Activated CD4-positive, alpha-beta memory T cell treated with anti-CD3 and anti-CD28 coated beads for 36 hours (primary cell): ENCODE results near the gene S100B. TPM values are rescaled to one million over a fixed set of nuclear protein-coding genes. Genes with fewer than 3 reads are reported as not detected.
"Not testable (repeated sequence)": the region's sequence is repeated elsewhere in the genome, so short reads cannot be mapped to it uniquely, and the experiment has no call there.

ENCODE experiments used
- CTCF ChIA-PET: fragments of 350-600 bp; sonication (Branson Sonifier 250); formaldehyde crosslinking; loops from one replicate; lab custom pipeline; 2021; ENCODE audit warnings: antibody characterized with exemption, inconsistent platforms; lab: Charles Lee
- POLR2A ChIA-PET: fragments of 350-600 bp; sonication (Branson Sonifier 250); formaldehyde crosslinking; loops from one replicate; lab custom pipeline; 2021; ENCODE audit warnings: antibody characterized with exemption; lab: Charles Lee
- DNase-seq: peaks from one replicate; pipeline ENCODE4 v3.0.0-alpha.2; 2020
- H3K27ac Mint-ChIP-seq: one replicate; pipeline ENCODE4 v1.8.0; 2021; ENCODE audit warnings: mixed read lengths
- H3K27me3 Mint-ChIP-seq: one replicate; pipeline ENCODE4 v1.8.0; 2021; ENCODE audit warnings: mixed read lengths
- H3K36me3 Mint-ChIP-seq: one replicate; pipeline ENCODE4 v1.8.0; 2021; ENCODE audit warnings: mixed read lengths
- H3K4me1 Mint-ChIP-seq: one replicate; pipeline ENCODE4 v1.8.0; 2021; ENCODE audit warnings: low read depth, mixed read lengths
- H3K4me3 Mint-ChIP-seq: one replicate; pipeline ENCODE4 v1.8.0; 2021; ENCODE audit warnings: mild to moderate bottlenecking, mixed read lengths
- H3K9me3 Mint-ChIP-seq: one replicate; pipeline ENCODE4 v1.8.0; 2021; ENCODE audit warnings: mixed read lengths
- intact Hi-C: fragments of 100-400 bp; cut with micrococcal nuclease; formaldehyde crosslinking; loops from one replicate; pipeline ENCODE4 v1.15.1; 2023
- total RNA-seq, 2 experiments: library from RNA; stranded (reverse); gene quantifications; one replicate each; pipeline ENCODE4 v1.2.3, GENCODE V29; 2021

Gene S100B
- total RNA-seq, 2 experiments from 2014 or later, result not detected

GRCh38 chr21:46637952-46638746 is 33.3 kb upstream of the S100B start:
- Mint-ChIP-seq H3K9me3 (no peaks in the 10 kb centered on the region), H3K4me1 (peaks cover 59% of the 10 kb centered on the region), H3K27me3 (no peaks in the 10 kb centered on the region), H3K4me3 (peak overlapping the region; percentile 65), H3K27ac (peak overlapping the region; percentile 86), H3K36me3 (peaks cover 23% of the 10 kb centered on the region)
- intact Hi-C loops, result no loop called here
- no peak for DNase-seq
- ChIA-PET POLR2A (interaction anchor here (1.0 to 2.0 kb wide), 2 partner anchors 12 to 86 kb away, joined by 3 to 5 read pairs; no protein-coding TSS in a partner anchor), CTCF (interaction anchor here (0.9 to 1.8 kb wide), 6 partner anchors 9 to 107 kb away, joined by 3 to 8 read pairs (median 5); no protein-coding TSS in a partner anchor)

DNA sequence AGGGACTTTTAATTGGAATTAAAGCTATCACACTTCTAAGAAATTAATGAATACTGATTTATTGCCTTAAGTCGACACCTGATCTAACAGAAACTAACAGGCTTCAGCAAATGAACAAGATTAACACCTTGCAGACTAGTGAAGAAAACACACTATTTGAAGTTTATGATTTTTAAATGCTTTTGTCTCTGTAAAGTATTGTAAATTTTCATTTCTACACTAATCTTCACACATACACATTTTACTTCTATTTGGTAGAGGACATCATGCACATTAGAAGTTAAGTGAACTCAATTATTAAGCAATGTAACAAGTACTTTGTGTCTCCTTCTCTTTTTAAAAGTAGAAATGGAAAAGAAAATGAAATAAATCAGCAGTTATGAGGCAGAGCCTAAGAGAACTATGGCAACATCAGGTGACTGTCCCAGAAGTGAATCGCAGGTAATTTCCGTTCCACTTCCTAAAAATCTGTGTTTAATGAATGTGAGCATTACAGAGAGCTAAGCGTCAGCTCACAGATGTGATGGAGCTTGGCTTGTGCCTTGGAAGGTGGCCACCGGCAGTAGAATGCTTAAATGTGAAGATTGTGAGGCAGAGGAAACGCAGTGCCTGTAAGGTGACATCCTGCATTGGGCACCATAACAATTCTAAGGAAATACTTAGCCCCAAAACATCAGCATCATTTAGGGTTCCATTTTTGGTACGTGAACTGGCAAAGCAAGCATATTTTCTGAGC is 31.8 kb upstream of the S100B start:
- no peaks in the 10 kb centered on the region for H3K27me3 Mint-ChIP-seq
- peak overlapping the region; percentile 90 for H3K4me3 Mint-ChIP-seq
- CTCF ChIA-PET, result interaction anchor here (0.9 to 1.1 kb wide), 3 partner anchors 10 to 85 kb away, joined by 3 to 4 read pairs (median 4); no protein-coding TSS in a partner anchor
- H3K4me1 Mint-ChIP-seq, result peaks cover 61% of the 10 kb centered on the region
- peaks cover 20% of the 10 kb centered on the region for H3K36me3 Mint-ChIP-seq
- no peak for DNase-seq
- H3K9me3 Mint-ChIP-seq, result no peaks in the 10 kb centered on the region
- POLR2A ChIA-PET, result interaction anchor here (1.2 to 2.0 kb wide), 4 partner anchors 78 to 177 kb away, joined by 3 to 7 read pairs (median 6); no protein-coding TSS in a partner anchor
- H3K27ac Mint-ChIP-seq, result peak overlapping the region; percentile 86
- intact Hi-C loops, result no loop called here

DNA sequence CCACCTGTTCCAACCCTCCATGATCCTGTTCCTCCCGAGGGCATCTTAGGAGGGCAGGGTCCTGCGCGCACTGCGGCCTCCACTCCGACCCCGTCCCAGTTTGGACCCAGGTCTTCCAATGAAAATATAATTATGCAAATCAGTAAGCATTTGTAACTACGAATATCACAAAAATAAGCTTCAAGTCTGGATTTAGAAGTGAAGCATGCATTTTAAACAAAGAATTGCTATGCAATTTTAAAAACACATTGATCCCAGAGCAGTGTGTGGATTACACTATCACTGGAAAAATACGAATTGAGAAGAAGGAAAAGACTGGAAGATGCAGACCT is 31.3 kb upstream of the S100B start:
- intact Hi-C loops, result no loop called here
- POLR2A ChIA-PET, result interaction anchor here (1.2 to 1.7 kb wide), 3 partner anchors 78 to 177 kb away, joined by 3 to 7 read pairs (median 6); no protein-coding TSS in a partner anchor

DNA sequence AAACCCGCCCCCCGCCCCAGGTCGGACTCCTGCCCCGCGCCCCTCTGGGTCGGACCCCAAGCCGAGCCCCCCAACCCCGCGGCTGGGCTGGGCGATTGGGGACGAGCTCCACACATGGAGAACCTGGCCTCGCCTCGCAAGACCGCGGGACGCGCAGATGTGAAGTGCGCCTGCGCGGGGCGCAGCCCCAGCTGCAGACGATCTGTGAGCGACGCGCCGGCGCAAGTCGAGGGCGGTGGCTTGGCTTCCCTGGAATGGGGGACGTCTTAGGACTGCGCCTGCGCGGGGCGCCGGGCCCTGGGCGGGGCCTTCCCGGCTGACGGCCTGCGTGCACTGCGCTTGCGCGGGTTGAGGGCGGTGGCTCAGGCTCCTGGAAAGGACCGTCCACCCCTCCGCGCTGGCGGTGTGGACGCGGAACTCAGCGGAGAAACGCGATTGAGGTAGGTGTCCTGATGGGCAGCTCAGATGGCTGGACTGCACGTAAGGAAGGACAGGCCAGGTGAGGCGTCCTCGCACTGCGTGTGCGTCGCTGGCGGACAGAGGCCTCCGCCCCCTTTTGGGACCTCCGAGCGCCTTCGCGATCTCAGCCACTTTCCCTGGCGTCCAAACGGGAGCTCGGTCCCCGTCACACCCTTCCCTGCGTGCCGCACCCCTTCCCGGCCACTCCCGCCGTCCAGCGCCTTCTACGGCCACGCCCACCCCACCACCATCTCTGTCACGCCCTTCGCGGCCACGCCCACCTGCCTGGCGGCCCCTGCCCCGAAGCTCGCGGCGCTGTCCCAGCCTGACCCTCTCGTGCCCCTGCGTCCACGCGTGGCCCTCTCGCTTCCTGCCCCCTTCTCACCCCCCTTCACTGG is 30.7 kb upstream of the S100B start, which contains the start of gene PRMT2:
TSS of gene PRMT2 (plus strand) at position 351 of the 857 bp plus-strand sequence. CDS start 1,278 bp downstream, outside the sequence.
- DNase-seq, result peak; percentile 98
- Mint-ChIP-seq H3K27ac (peak within 1 kb of the TSS; percentile 86), H3K9me3 (no peaks in the 10 kb centered on the region), H3K27me3 (no peaks in the 10 kb centered on the region), H3K36me3 (peaks cover 10% of the 10 kb centered on the region), H3K4me1 (peaks cover 58% of the 10 kb centered on the region), H3K4me3 (peak within 1 kb of the TSS; percentile 90)
- CTCF ChIA-PET, result interaction anchor here (0.8 to 1.0 kb wide), 2 partner anchors 14 to 79 kb away, joined by 3 to 4 read pairs; no protein-coding TSS in a partner anchor
- intact Hi-C loops, result loop anchor here (1.0 to 2.0 kb wide), 2 partner anchors 15 to 177 kb away; partner anchors contain the start of gene DIP2A
- POLR2A ChIA-PET, result interaction anchor here (1.2 to 1.7 kb wide), 4 partner anchors 32 to 176 kb away, joined by 3 to 7 read pairs (median 4); no protein-coding TSS in a partner anchor

More for the DNA sequence above, 31.3 kb upstream of the S100B start:
- Mint-ChIP-seq H3K4me3 (peak overlapping the region; percentile 90), H3K9me3 (no peaks in the 10 kb centered on the region), H3K27me3 (no peaks in the 10 kb centered on the region), H3K4me1 (peaks cover 60% of the 10 kb centered on the region), H3K27ac (peak overlapping the region; percentile 86), H3K36me3 (peaks cover 15% of the 10 kb centered on the region)
- no peak for DNase-seq
- CTCF ChIA-PET, result no interaction called here

GRCh38 chr21:46634966-46635323 is 30.1 kb upstream of the S100B start:
- H3K27ac Mint-ChIP-seq, result peak overlapping the region; percentile 86
- H3K4me3 Mint-ChIP-seq, result peak overlapping the region; percentile 90
- POLR2A ChIA-PET, result interaction anchor here (0.7 to 1.6 kb wide), 3 partner anchors 33 to 175 kb away, joined by 3 to 7 read pairs (median 3); no protein-coding TSS in a partner anchor
- no peaks in the 10 kb centered on the region for H3K27me3 Mint-ChIP-seq
- H3K36me3 Mint-ChIP-seq, result peaks cover 10% of the 10 kb centered on the region
- no peak for DNase-seq
- peaks cover 57% of the 10 kb centered on the region for H3K4me1 Mint-ChIP-seq
- CTCF ChIA-PET, result interaction anchor here (0.8 to 1.0 kb wide), 2 partner anchors 13 to 79 kb away, joined by 3 to 4 read pairs; no protein-coding TSS in a partner anchor
- no peaks in the 10 kb centered on the region for H3K9me3 Mint-ChIP-seq
- intact Hi-C loops, result loop anchor here (1.0 to 2.0 kb wide), 3 partner anchors 9 to 177 kb away; partner anchors contain the start of gene DIP2A

GRCh38 chr21:46634427-46634826 is 29.5 kb upstream of the S100B start:
- peaks cover 52% of the 10 kb centered on the region for H3K4me1 Mint-ChIP-seq
- peak overlapping the region; percentile 90 for H3K4me3 Mint-ChIP-seq
- POLR2A ChIA-PET, result interaction anchor here (0.7 to 1.3 kb wide), 2 partner anchors 33 to 76 kb away, joined by 3 read pairs; no protein-coding TSS in a partner anchor
- DNase-seq, result peak; percentile 69
- H3K27ac Mint-ChIP-seq, result peak overlapping the region; percentile 86
- peaks cover 7% of the 10 kb centered on the region for H3K36me3 Mint-ChIP-seq
- H3K9me3 Mint-ChIP-seq, result no peaks in the 10 kb centered on the region
- intact Hi-C loops, result loop anchor here (1.0 to 2.0 kb wide), 2 partner anchors 8 to 14 kb away; no protein-coding TSS in a partner anchor
- no peaks in the 10 kb centered on the region for H3K27me3 Mint-ChIP-seq
- CTCF ChIA-PET, result interaction anchor here (0.8 to 1.9 kb wide), 2 partner anchors 13 to 27 kb away, joined by 3 to 7 read pairs; no protein-coding TSS in a partner anchor

DNA sequence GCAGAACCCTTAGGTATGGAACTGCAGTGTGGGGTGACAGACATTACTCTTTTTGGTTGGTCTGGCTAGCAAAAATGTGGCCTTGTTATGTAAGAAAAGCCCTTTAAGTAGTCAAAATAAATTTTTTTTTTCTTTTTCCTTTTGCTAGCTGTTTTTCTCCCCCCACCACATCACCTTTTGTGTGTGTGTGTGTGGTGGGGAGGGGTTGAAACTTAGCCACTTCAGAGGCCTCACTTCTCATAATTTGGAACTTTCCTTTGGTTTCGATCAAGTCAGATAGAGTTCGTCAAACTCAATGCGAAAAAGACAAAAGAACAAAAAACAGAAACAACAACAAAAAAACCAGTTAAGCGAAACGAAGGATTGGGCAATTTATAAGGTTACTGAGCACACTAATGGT is 28.7 kb upstream of the S100B start:
- Mint-ChIP-seq H3K9me3 (no peaks in the 10 kb centered on the region), H3K4me3 (peak overlapping the region; percentile 20), H3K4me1 (peaks cover 45% of the 10 kb centered on the region), H3K36me3 (peaks cover 7% of the 10 kb centered on the region), H3K27me3 (no peaks in the 10 kb centered on the region), H3K27ac (peak overlapping the region; percentile 86)
- intact Hi-C loops, result no loop called here
- peak; percentile 31 for DNase-seq
- ChIA-PET POLR2A (no interaction called here), CTCF (interaction anchor here (0.6 to 1.9 kb wide), 2 partner anchors 15 to 28 kb away, joined by 4 to 7 read pairs; no protein-coding TSS in a partner anchor)

- H3K4me1 Mint-ChIP-seq, result peaks cover 41% of the 10 kb centered on the region
- H3K9me3 Mint-ChIP-seq, CTCF ChIA-PET, H3K36me3 Mint-ChIP-seq, intact Hi-C loops, H3K27me3 Mint-ChIP-seq, DNase-seq, H3K4me3 Mint-ChIP-seq, POLR2A ChIA-PET: not testable (repeated sequence)
- H3K27ac Mint-ChIP-seq, result peak overlapping the region; percentile 42
Measured at GRCh38 chr21:46630915-46631314, 26.0 kb upstream of the S100B start.

GRCh38 chr21:46628868-46629267 is 24.0 kb upstream of the S100B start:
- Mint-ChIP-seq H3K4me3 (no peak overlapping the region), H3K36me3 (no peaks in the 10 kb centered on the region), H3K4me1 (peaks cover 35% of the 10 kb centered on the region), H3K27me3 (no peaks in the 10 kb centered on the region), H3K27ac (no peak overlapping the region), H3K9me3 (peaks cover 13% of the 10 kb centered on the region)
- intact Hi-C loops, result no loop called here
- no peak for DNase-seq
- POLR2A ChIA-PET, result no interaction called here
- CTCF ChIA-PET, result no interaction called here

GRCh38 chr21:46627726-46628125 is 22.8 kb upstream of the S100B start:
- H3K9me3 Mint-ChIP-seq, result peaks cover 13% of the 10 kb centered on the region
- intact Hi-C loops, result no loop called here
- H3K36me3 Mint-ChIP-seq, result no peaks in the 10 kb centered on the region
- peaks cover 31% of the 10 kb centered on the region for H3K4me1 Mint-ChIP-seq
- CTCF ChIA-PET, result no interaction called here
- POLR2A ChIA-PET, result interaction anchor here (1.4 kb wide), 1 partner anchor 76 kb away, joined by 3 read pairs; no protein-coding TSS in a partner anchor
- no peak overlapping the region for H3K4me3 Mint-ChIP-seq
- no peaks in the 10 kb centered on the region for H3K27me3 Mint-ChIP-seq
- DNase-seq, result no peak
- H3K27ac Mint-ChIP-seq, result no peak overlapping the region
